ENCODE data around the gene TMEM63C. TPM values are rescaled to one million over a fixed set of nuclear protein-coding genes. Genes with fewer than 3 reads are reported as not detected.
A peak's percentile ranks its signal among the peaks of the same experiment; 100 is the strongest.

TMEM63C gene
- total RNA-seq: 0.24 TPM
- polyA plus RNA-seq: 0.64 TPM
- long read RNA-seq, donor 1, partial matches to known transcripts: 0 of 1 reads
- long read RNA-seq, donor 1, other reads (novel, unspliced or antisense): 0 of 1 reads
- long read RNA-seq, donor 2: 0 reads
- long read RNA-seq, donor 3, partial matches to known transcripts: 0 of 1 reads
- long read RNA-seq, donor 3, other reads (novel, unspliced or antisense): 0 of 1 reads
- long read RNA-seq, donor 4: 0 reads
- long read RNA-seq, donor 5: 0 reads
- long read RNA-seq, donor 6: 0 reads
- long read RNA-seq, donor 7: 0 reads
- long read RNA-seq, donor 8: 0 reads
- long read RNA-seq, donor 9: 0 reads
- long read RNA-seq, donor 10: 0 reads

- Histone ChIP-seq H3K4me1 (ENCODE audit: control insufficient read depth in 2 of 2, insufficient read depth in 2 of 2, low read length in 2 of 2) (peaks cover 5 to 22% of the 10 kb centered on the region in 2 donors), H3K27ac (ENCODE audit: low read depth in 1 of 2, low read length in 1 of 2) (no peak within 1 kb of the TSS), H3K27me3 (ENCODE audit: control insufficient read depth in 2 of 2, insufficient read depth in 1 of 2, low read length in 1 of 2) (peaks cover 5 to 18% of the 10 kb centered on the region in 2 donors), H3K9me3 (ENCODE audit: control insufficient read depth in 2 of 2, insufficient read depth in 1 of 2, low read length in 1 of 2) (no peaks in the 10 kb centered on the region), H3K4me3 (ENCODE audit: low read length in 2 of 2) (peak within 1 kb of the TSS; percentile 38 to 49), H3K36me3 (ENCODE audit: control insufficient read depth in 2 of 2, insufficient read depth in 2 of 2, low read length in 1 of 2) (no peaks in the 10 kb centered on the region)
- 1% methylated on average over 46 of the region's 46 CpGs for WGBS
- peak; percentile 22 to 83 (median 45) for DNase-seq (ENCODE audit: low read depth in 6 of 9, low spot score in 9 of 9)
Measured at GRCh38 chr14:77181603-77182437, at the start of gene TMEM63C. Gene TMEM63C, plus strand, starts transcription at chr14:77181798. Its CDS starts 37,016 bp downstream, at chr14:77218814.

GRCh38 chr14:77131871-77132486, 49.6 kb upstream of the TMEM63C start:
- Histone ChIP-seq H3K27me3 (ENCODE audit: control insufficient read depth in 2 of 2, insufficient read depth in 1 of 2, low read length in 1 of 2) (peaks cover 0 to 55% of the 10 kb centered on the region in 2 donors), H3K4me1 (ENCODE audit: control insufficient read depth in 2 of 2, insufficient read depth in 2 of 2, low read length in 2 of 2) (peaks cover 0 to 5% of the 10 kb centered on the region in 2 donors), H3K4me3 (ENCODE audit: low read length in 2 of 2) (no peak overlapping the region), H3K36me3 (ENCODE audit: control insufficient read depth in 2 of 2, insufficient read depth in 2 of 2, low read length in 1 of 2) (no peaks in the 10 kb centered on the region), H3K27ac (ENCODE audit: low read depth in 1 of 2, low read length in 1 of 2) (no peak overlapping the region), H3K9me3 (ENCODE audit: control insufficient read depth in 2 of 2, insufficient read depth in 1 of 2, low read length in 1 of 2) (no peaks in the 10 kb centered on the region)
- WGBS: 99% methylated on average over 5 of the region's 5 CpGs
- DNase-seq (ENCODE audit: low read depth in 6 of 9, low spot score in 9 of 9): no peak

GRCh38 chr14:77133720-77134338, 47.8 kb upstream of the TMEM63C start:
- H3K27me3 ChIP-seq (ENCODE audit: control insufficient read depth in 2 of 2, insufficient read depth in 1 of 2, low read length in 1 of 2): peaks cover 0 to 55% of the 10 kb centered on the region in 2 donors
- H3K4me1 ChIP-seq (ENCODE audit: control insufficient read depth in 2 of 2, insufficient read depth in 2 of 2, low read length in 2 of 2): peaks cover 0 to 5% of the 10 kb centered on the region in 2 donors
- DNase-seq (ENCODE audit: low read depth in 6 of 9, low spot score in 9 of 9): peak; percentile 67 to 90 (median 77)
- no peak overlapping the region for H3K27ac ChIP-seq (ENCODE audit: low read depth in 1 of 2, low read length in 1 of 2)
- WGBS: 6% methylated on average over 22 of the region's 22 CpGs
- H3K9me3 ChIP-seq (ENCODE audit: control insufficient read depth in 2 of 2, insufficient read depth in 1 of 2, low read length in 1 of 2): no peaks in the 10 kb centered on the region
- no peaks in the 10 kb centered on the region for H3K36me3 ChIP-seq (ENCODE audit: control insufficient read depth in 2 of 2, insufficient read depth in 2 of 2, low read length in 1 of 2)
- no peak overlapping the region for H3K4me3 ChIP-seq (ENCODE audit: low read length in 2 of 2)

DNA sequence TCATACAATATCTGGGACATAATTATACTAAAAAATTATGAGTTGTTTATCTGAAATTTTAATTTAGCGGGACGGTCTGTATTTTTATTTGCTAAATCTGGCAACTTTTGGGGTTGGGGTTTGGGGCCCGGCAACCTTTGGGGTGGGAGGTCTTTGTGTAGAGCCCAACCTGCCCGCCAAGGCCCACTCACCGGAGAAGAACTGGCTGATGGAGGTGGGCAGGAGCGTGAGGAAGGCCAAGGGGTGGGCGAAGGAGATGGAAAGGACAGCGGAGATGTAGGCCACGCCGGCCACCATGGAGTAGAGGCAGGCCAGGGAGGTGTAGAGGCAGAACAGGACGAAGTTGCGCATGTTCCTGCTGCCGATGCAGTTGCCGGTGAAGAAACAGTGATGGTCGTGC, 42.6 kb upstream of the TMEM63C start:
- DNase-seq (ENCODE audit: low read depth in 6 of 9, low spot score in 9 of 9): no peak
- peaks cover 0 to 5% of the 10 kb centered on the region in 2 donors for H3K9me3 ChIP-seq (ENCODE audit: control insufficient read depth in 2 of 2, insufficient read depth in 1 of 2, low read length in 1 of 2)
- no peak overlapping the region for H3K4me3 ChIP-seq (ENCODE audit: low read length in 2 of 2)
- H3K36me3 ChIP-seq (ENCODE audit: control insufficient read depth in 2 of 2, insufficient read depth in 2 of 2, low read length in 1 of 2): no peaks in the 10 kb centered on the region
- H3K4me1 ChIP-seq (ENCODE audit: control insufficient read depth in 2 of 2, insufficient read depth in 2 of 2, low read length in 2 of 2): peaks cover 0 to 11% of the 10 kb centered on the region in 2 donors
- H3K27me3 ChIP-seq (ENCODE audit: control insufficient read depth in 2 of 2, insufficient read depth in 1 of 2, low read length in 1 of 2): peaks cover 38 to 85% of the 10 kb centered on the region in 2 donors
- H3K27ac ChIP-seq (ENCODE audit: low read depth in 1 of 2, low read length in 1 of 2): no peak overlapping the region
- WGBS: 87% methylated on average over 15 of the region's 15 CpGs

DNA sequence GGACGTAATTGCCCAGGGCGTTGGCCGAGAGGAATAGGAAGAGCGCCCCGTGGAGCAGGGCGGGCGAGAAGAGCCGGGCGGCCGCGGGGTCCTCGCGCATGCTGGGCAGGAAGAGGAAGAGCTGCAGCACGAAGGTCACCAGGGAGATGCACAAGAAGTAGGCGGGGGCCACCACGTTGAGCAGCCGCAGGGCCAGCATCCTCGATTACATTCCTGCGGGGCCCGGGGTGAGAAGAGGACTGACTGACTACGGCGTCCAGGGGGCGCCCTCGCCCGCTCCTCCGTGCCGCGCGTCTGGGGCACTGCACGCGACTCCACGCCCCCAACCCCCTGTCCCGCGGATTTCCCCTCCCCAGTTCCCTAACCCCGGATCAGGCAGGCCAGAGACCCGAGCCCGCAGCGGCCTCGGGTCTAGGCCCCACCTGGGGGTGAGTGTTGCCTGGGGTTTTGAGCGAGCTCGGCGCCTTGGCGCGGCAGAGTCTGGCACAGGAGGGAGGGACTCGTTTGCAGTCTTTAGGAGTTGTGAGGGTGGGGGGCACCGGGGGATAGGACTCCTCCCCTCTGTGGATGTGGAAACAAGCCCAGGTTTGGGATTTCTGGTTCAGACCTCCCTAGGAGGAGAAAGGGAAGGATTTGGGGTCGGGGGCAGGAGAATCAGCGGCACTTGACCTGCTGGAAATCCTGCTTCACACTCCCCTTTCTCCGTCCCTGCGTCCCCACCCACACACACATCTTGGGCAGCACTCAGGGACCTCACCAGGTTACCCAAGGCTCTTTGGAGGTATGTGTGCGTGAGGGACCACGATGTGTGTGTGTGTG, 41.8 kb upstream of the TMEM63C start:
- Histone ChIP-seq H3K36me3 (ENCODE audit: control insufficient read depth in 2 of 2, insufficient read depth in 2 of 2, low read length in 1 of 2) (no peaks in the 10 kb centered on the region), H3K9me3 (ENCODE audit: control insufficient read depth in 2 of 2, insufficient read depth in 1 of 2, low read length in 1 of 2) (peaks cover 0 to 5% of the 10 kb centered on the region in 2 donors), H3K4me1 (ENCODE audit: control insufficient read depth in 2 of 2, insufficient read depth in 2 of 2, low read length in 2 of 2) (peaks cover 0 to 7% of the 10 kb centered on the region in 2 donors), H3K4me3 (ENCODE audit: low read length in 2 of 2) (no peak overlapping the region), H3K27me3 (ENCODE audit: control insufficient read depth in 2 of 2, insufficient read depth in 1 of 2, low read length in 1 of 2) (peaks cover 38 to 88% of the 10 kb centered on the region in 2 donors), H3K27ac (ENCODE audit: low read depth in 1 of 2, low read length in 1 of 2) (no peak overlapping the region)
- 3% methylated on average over 52 of the region's 52 CpGs for WGBS
- peak in 2 of 9 donors; percentile 26 to 33 for DNase-seq (ENCODE audit: low read depth in 6 of 9, low spot score in 9 of 9)

GRCh38 chr14:77140359-77141213, 41.0 kb upstream of the TMEM63C start:
- no peaks in the 10 kb centered on the region for H3K36me3 ChIP-seq (ENCODE audit: control insufficient read depth in 2 of 2, insufficient read depth in 2 of 2, low read length in 1 of 2)
- 3% methylated on average over 67 of the region's 67 CpGs for WGBS
- H3K4me3 ChIP-seq (ENCODE audit: low read length in 2 of 2): no peak overlapping the region
- peaks cover 0 to 7% of the 10 kb centered on the region in 2 donors for H3K4me1 ChIP-seq (ENCODE audit: control insufficient read depth in 2 of 2, insufficient read depth in 2 of 2, low read length in 2 of 2)
- DNase-seq (ENCODE audit: low read depth in 6 of 9, low spot score in 9 of 9): no peak
- H3K9me3 ChIP-seq (ENCODE audit: control insufficient read depth in 2 of 2, insufficient read depth in 1 of 2, low read length in 1 of 2): peaks cover 0 to 5% of the 10 kb centered on the region in 2 donors
- no peak overlapping the region for H3K27ac ChIP-seq (ENCODE audit: low read depth in 1 of 2, low read length in 1 of 2)
- peaks cover 38 to 89% of the 10 kb centered on the region in 2 donors for H3K27me3 ChIP-seq (ENCODE audit: control insufficient read depth in 2 of 2, insufficient read depth in 1 of 2, low read length in 1 of 2)

DNA sequence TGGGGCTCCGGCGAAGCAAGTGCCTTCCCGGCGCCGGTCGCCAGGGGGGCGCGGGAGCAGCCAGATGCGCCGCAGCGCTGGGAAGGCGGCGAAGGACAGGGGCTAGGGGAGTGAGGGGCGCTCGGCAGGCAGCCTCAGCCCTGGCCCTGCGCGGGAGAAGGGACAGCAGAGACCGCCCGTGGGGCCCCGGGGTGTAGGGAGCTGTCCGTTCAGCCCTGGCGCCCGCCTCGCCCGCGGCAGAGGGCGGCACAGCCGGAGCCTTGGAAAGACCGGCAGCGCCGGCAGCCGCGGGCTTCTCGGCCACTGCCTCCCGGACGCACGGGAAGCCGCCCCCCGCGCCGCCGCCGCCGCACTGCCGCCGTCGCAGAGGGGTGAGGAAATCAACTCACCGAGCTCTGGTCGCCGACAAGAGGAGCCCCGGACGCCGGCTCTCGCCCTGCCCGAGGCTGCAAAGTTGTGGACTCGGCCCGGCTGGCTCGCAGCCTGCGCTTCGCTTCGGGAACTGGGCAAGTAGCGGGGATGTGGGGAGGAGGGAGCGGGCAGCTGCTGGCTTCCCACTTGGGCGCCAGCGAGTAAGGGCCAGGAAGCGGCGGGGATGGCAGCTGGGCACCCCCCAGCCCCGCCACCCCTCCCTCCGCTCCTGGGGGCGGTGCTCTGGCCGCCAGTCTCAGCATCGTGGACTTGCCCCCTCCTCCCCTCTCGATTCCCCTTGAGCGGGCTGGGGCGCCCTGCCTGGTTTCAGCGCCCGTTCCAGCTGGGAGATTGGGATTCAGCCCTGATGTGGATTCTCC, 40.2 kb upstream of the TMEM63C start, which contains the start of gene ZDHHC22:
Gene ZDHHC22, minus strand, starts transcription at position 578 of the 791 bp plus-strand sequence. CDS start 2,053 bp downstream, outside the sequence.
- Histone ChIP-seq H3K4me1 (ENCODE audit: control insufficient read depth in 2 of 2, insufficient read depth in 2 of 2, low read length in 2 of 2) (peaks cover 0 to 7% of the 10 kb centered on the region in 2 donors), H3K9me3 (ENCODE audit: control insufficient read depth in 2 of 2, insufficient read depth in 1 of 2, low read length in 1 of 2) (peaks cover 0 to 5% of the 10 kb centered on the region in 2 donors), H3K27me3 (ENCODE audit: control insufficient read depth in 2 of 2, insufficient read depth in 1 of 2, low read length in 1 of 2) (peaks cover 38 to 96% of the 10 kb centered on the region in 2 donors), H3K27ac (ENCODE audit: low read depth in 1 of 2, low read length in 1 of 2) (no peak within 1 kb of the TSS), H3K4me3 (ENCODE audit: low read length in 2 of 2) (no peak within 1 kb of the TSS), H3K36me3 (ENCODE audit: control insufficient read depth in 2 of 2, insufficient read depth in 2 of 2, low read length in 1 of 2) (no peaks in the 10 kb centered on the region)
- 1% methylated on average over 76 of the region's 77 CpGs for WGBS
- no peak for DNase-seq (ENCODE audit: low read depth in 6 of 9, low spot score in 9 of 9)

Data from thymus (tissue), 14 donors.